GM23248 (cell line): ENCODE data around the gene PPIA. TPM values are rescaled to one million over a fixed set of nuclear protein-coding genes. Genes with fewer than 3 reads are reported as not detected.

Experiments
- DNase-seq: peaks from one replicate; pipeline ENCODE4 v3.0.0-alpha.2; 2015
- H2AFZ ChIP-seq: fragments of 200-600 bp; sonication (generic); 2 replicates; pipeline ENCODE4 v1.6.1; 2016; ENCODE audit warnings: antibody characterized with exemption
- H3F3A ChIP-seq: fragments of 200-600 bp; sonication (generic); 2 replicates; pipeline ENCODE4 v1.6.1; 2016; ENCODE audit warnings: mild to moderate bottlenecking, antibody characterized with exemption, mixed run types; ENCODE audit not compliant: insufficient read depth
- H3K27ac ChIP-seq: fragments of 200-600 bp; sonication (generic); 2 replicates; pipeline ENCODE4 v1.5.1; 2016; ENCODE audit warnings: mild to moderate bottlenecking
- H3K27me3 ChIP-seq: fragments of 200-600 bp; sonication (generic); replicated peaks from 2 replicates; pipeline ENCODE4 v1.6.1; 2016; ENCODE audit warnings: mild to moderate bottlenecking; ENCODE audit not compliant: insufficient read depth
- H3K36me3 ChIP-seq: fragments of 200-600 bp; sonication (generic); 2 replicates; pipeline ENCODE4 v1.6.1; 2016; ENCODE audit warnings: low read depth, mild to moderate bottlenecking
- H3K4me1 ChIP-seq: fragments of 200-600 bp; sonication (generic); 2 replicates; pipeline ENCODE4 v1.6.1; 2016; ENCODE audit warnings: mild to moderate bottlenecking; ENCODE audit not compliant: insufficient read depth
- H3K4me2 ChIP-seq: fragments of 200-600 bp; sonication (generic); one replicate; pipeline ENCODE4 v1.6.1; 2016; ENCODE audit warnings: mild to moderate bottlenecking; ENCODE audit not compliant: unreplicated experiment
- H3K4me3 ChIP-seq: fragments of 200-600 bp; sonication (generic); 2 replicates; pipeline ENCODE4 v1.5.1; 2016; ENCODE audit warnings: mild to moderate bottlenecking
- H3K79me2 ChIP-seq: fragments of 200-600 bp; sonication (generic); 2 replicates; pipeline ENCODE4 v1.6.1; 2016; ENCODE audit warnings: mild to moderate bottlenecking; ENCODE audit not compliant: insufficient read depth
- H3K9ac ChIP-seq: fragments of 200-600 bp; sonication (generic); 2 replicates; pipeline ENCODE4 v1.6.1; 2016; ENCODE audit warnings: mild to moderate bottlenecking
- H3K9me2 ChIP-seq: fragments of 200-600 bp; sonication (generic); 2 replicates; pipeline ENCODE4 v1.6.1; 2016; ENCODE audit warnings: mixed run types, mild to moderate bottlenecking, moderate library complexity; ENCODE audit not compliant: insufficient read depth
- H3K9me3 ChIP-seq: fragments of 200-600 bp; sonication (generic); one replicate; pipeline ENCODE4 v1.6.1; 2017; ENCODE audit warnings: low read depth
- H4K20me1 ChIP-seq: fragments of 200-600 bp; sonication (generic); 2 replicates; pipeline ENCODE4 v1.6.0; 2016; ENCODE audit not compliant: insufficient read depth
- EZH2 ChIP-seq: fragments of 200-600 bp; sonication (generic); IDR thresholded peaks from 2 replicates; pipeline ENCODE4 v1.6.1; 2018; ENCODE audit warnings: antibody characterized with exemption, mild to moderate bottlenecking; ENCODE audit not compliant: insufficient read depth, poor library complexity, severe bottlenecking
- EZH2phosphoT487 ChIP-seq: fragments of 200-600 bp; sonication (generic); IDR thresholded peaks from 2 replicates; pipeline ENCODE4 v1.6.1; 2018; ENCODE audit warnings: antibody characterized with exemption, moderate library complexity, mild to moderate bottlenecking, low read depth; ENCODE audit not compliant: insufficient read depth
- WGBS, 2 experiments: methylation state at CpG; one replicate each; pipeline ENCODE4 v1.1.6; 2015 to 2017; ENCODE audit warnings: low lambda C conversion rate in 2 of 2, low coverage in 1 of 2; ENCODE audit errors: missing lambda C conversion rate in 2 of 2; 5-methylcytosine and 5-hydroxymethylcytosine counted together
- in situ Hi-C: fragments of 300-500 bp; cut with MboI; formaldehyde crosslinking; loops from 2 replicates; pipeline ENCODE4 v1.15.0; 2020
- polyA plus RNA-seq: library from polyadenylated mRNA; unstranded; fragments of >200 nt; fragmentation: Nextera tagmentation; extraction: Ambion mirVana; gene quantifications from 2 replicates; pipeline ENCODE4 v1.2.1, GENCODE V29; 2016
- total RNA-seq: library from RNA; depleted of rRNA; stranded (reverse); fragments of >200 nt; shearing (Covaris generic); gene quantifications from 2 replicates; pipeline ENCODE4 v1.2.3, GENCODE V29; 2014

Gene PPIA
- total and polyA plus RNA-seq, 2 experiments from 2014 or later: 2,752 to 3,141 TPM

DNA sequence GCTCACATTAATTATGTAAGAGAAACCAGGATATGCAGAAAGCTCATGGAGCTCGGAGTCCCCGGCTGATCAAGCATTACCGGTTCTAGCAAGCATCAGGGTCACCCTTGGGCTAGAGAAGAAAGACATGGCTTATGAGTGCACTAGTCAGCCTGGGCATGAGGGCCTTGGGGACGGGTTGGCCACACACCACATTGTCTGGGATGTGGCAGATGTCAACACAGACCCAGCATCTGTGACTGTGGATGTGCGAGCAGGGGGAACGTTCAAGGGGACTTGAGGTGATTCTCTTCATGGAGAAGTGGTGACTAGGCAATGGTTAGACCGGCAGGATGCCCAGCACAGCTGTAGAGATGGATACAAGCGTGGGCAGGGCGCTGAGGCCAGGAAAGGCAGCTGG lies 34.2 kb upstream of the PPIA start:
- H3K36me3 ChIP-seq: peaks cover 23% of the 10 kb centered on the region; the same call in 1 of the 2 replicates
- H3F3A ChIP-seq: no peaks in the 10 kb centered on the region
- no peak overlapping the region for H3K4me3 ChIP-seq
- H3K4me2 ChIP-seq: no peak overlapping the region
- H4K20me1 ChIP-seq: no peaks in the 10 kb centered on the region
- no peak overlapping the region for H3K9ac ChIP-seq
- TF ChIP-seq EZH2 (no peak), EZH2phosphoT487 (no peak)
- no peaks in the 10 kb centered on the region for H3K9me3 ChIP-seq
- no peaks in the 10 kb centered on the region for H3K79me2 ChIP-seq
- H3K4me1 ChIP-seq: no peaks in the 10 kb centered on the region
- H3K27ac ChIP-seq: no peak overlapping the region
- no peak for DNase-seq
- in situ Hi-C loops: no loop called here
- no peak overlapping the region for H2AFZ ChIP-seq
- no peaks in the 10 kb centered on the region for H3K27me3 ChIP-seq
- 69 to 75% methylated on average over 8 to 9 of the region's 9 CpGs for WGBS, 2 experiments
- H3K9me2 ChIP-seq: no peaks in the 10 kb centered on the region

DNA sequence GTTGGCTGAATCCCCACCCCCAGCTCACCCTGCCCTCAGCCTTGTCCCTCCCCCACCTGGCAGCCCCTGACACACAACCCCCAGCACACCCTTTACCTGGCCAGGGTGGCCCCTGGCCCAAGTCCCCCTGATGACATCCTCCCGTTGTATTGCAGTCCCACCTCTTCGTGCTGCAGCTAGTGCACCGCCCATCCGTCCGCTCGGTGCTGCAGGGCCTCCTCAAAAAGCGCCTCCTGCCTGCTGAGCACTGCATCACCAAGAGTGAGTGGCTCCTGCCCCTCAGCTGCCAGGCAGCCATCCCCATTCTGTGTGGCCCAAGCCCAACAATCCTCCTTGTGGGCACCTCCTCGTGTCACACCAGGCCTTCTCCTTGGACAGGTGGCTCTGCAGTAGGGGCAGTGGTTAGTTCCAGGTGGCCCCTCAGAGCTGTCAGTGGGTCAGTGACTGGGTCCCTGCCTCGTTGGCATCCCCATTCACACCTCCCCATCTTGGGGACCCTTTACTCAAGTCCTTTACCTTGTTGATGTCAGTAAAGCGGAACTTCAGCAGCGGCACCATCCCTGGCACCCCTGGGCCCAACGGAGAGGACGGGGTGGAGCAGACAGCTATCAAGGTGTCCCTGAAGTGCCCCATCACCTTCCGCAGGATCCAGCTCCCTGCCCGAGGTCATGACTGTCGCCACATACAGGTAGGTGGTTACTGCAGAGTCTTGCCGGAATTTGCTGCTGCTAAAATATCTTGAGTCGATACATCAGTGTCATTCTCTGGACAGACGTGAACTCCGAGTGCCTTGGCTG lies 33.6 kb upstream of the PPIA start:
- no peaks in the 10 kb centered on the region for H3K27me3 ChIP-seq
- in situ Hi-C loops: no loop called here

DNA sequence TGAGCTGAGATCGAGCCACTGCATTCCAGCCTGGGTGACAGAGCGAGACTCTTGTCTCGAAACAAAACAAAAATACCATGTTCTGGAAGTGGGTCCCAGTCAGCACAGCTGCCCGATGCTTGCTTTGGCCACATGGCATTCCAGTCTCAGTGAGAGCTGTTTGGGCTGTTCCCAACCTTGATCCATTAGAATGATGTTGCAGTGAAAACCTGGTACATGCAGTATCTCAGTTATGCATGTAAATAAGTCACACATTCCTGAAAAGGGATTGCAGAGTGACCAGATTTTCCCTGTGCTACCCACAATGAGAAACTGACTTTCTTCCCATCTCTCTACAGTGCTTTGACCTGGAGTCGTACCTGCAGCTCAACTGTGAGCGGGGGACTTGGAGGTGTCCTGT lies 32.4 kb upstream of the PPIA start:
- H3F3A ChIP-seq: peaks cover 4% of the 10 kb centered on the region
- H3K27me3 ChIP-seq: no peaks in the 10 kb centered on the region
- H2AFZ ChIP-seq: no peak overlapping the region
- H3K9me2 ChIP-seq: no peaks in the 10 kb centered on the region
- no peak for DNase-seq
- TF ChIP-seq EZH2phosphoT487 (no peak), EZH2 (no peak)
- H3K9ac ChIP-seq: no peak overlapping the region
- H4K20me1 ChIP-seq: no peaks in the 10 kb centered on the region
- WGBS, 2 experiments: 93 to 97% methylated on average over 6 of the region's 6 CpGs
- no peaks in the 10 kb centered on the region for H3K9me3 ChIP-seq
- H3K4me3 ChIP-seq: no peak overlapping the region
- H3K4me1 ChIP-seq: peaks cover 16% of the 10 kb centered on the region
- in situ Hi-C loops: no loop called here
- H3K4me2 ChIP-seq: no peak overlapping the region
- peaks cover 23% of the 10 kb centered on the region; the same call in 1 of the 2 replicates for H3K36me3 ChIP-seq
- H3K79me2 ChIP-seq: no peaks in the 10 kb centered on the region
- H3K27ac ChIP-seq: no peak overlapping the region

More for the DNA sequence above, 33.6 kb upstream of the PPIA start:
- H3K9me2 ChIP-seq: no peaks in the 10 kb centered on the region
- no peak overlapping the region for H3K27ac ChIP-seq
- H3K4me2 ChIP-seq: no peak overlapping the region
- H3K9ac ChIP-seq: no peak overlapping the region
- 91 to 92% methylated on average over 20 of the region's 20 CpGs for WGBS, 2 experiments
- H3K9me3 ChIP-seq: no peaks in the 10 kb centered on the region
- H4K20me1 ChIP-seq: no peaks in the 10 kb centered on the region
- H3F3A ChIP-seq: no peaks in the 10 kb centered on the region
- no peak overlapping the region for H3K4me3 ChIP-seq
- peaks cover 23% of the 10 kb centered on the region; the same call in 1 of the 2 replicates for H3K36me3 ChIP-seq
- H2AFZ ChIP-seq: no peak overlapping the region
- no peaks in the 10 kb centered on the region for H3K79me2 ChIP-seq
- H3K4me1 ChIP-seq: peaks cover 5% of the 10 kb centered on the region
- DNase-seq: no peak
- no peak for TF ChIP-seq EZH2phosphoT487
- TF ChIP-seq EZH2: no peak

DNA sequence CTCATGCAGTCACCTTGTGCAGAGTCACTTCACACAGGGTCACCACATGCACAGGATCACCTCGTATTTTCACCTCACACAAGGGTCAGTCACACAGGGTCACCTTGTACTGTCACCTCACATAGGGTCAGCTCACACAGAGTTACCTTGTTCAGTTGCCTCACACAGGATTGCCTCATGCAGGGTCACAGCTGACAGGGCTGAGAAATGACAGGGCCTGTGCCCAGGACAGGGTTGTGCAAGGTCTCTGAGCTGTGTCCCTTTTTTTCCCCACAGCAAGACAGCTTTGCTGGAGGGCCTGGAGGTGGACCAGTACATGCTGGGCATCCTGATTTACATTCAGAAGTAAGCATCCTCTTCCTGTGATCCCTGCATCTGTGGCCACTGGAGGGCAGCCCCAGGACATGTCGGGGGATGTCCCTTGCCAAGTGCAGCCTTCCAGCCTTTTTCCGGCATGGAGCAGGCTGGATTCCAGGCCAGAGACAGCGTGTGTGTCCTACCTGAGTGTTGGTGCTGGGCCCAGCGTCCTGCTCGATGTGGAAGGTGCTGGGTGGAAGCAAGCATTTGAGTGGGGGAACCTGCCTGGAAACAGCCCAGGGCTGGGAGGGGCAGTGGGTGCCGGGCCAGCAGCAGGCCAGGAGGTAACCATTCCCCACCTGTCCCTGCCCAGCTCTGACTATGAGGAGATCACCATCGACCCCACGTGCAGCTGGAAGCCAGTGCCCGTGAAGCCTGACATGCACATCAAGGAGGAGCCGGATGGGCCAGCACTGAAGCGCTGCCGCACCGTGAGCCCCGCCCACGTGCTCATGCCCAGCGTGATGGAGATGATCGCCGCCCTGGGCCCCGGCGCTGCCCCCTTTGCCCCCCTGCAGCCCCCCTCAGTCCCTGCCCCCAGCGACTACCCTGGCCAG lies 31.6 kb upstream of the PPIA start:
- Histone ChIP-seq H3F3A (peaks cover 13% of the 10 kb centered on the region), H3K79me2 (no peaks in the 10 kb centered on the region), H3K9me2 (no peaks in the 10 kb centered on the region), H3K9ac (no peak overlapping the region), H3K27me3 (no peaks in the 10 kb centered on the region), H2AFZ (no peak overlapping the region), H3K4me1 (peaks cover 25% of the 10 kb centered on the region), H3K27ac (no peak overlapping the region), H3K4me3 (no peak overlapping the region), H4K20me1 (no peaks in the 10 kb centered on the region), H3K9me3 (no peaks in the 10 kb centered on the region), H3K36me3 (peaks cover 23% of the 10 kb centered on the region; the same call in 1 of the 2 replicates), H3K4me2 (no peak overlapping the region)
- DNase-seq: no peak
- in situ Hi-C loops: no loop called here
- TF ChIP-seq EZH2: no peak
- TF ChIP-seq EZH2phosphoT487: no peak
- 86 to 88% methylated on average over 12 to 20 of the region's 22 CpGs for WGBS, 2 experiments
